WTC11 (cell line): Measurements from ENCODE around the gene TNIK.

Experiments
- FOXP1 ChIP-seq: sonication (generic); formaldehyde crosslinking; IDR thresholded peaks from 2 replicates; pipeline ENCODE4 v1.8.0; 2022; ENCODE audit warnings: missing genetic modification reagents, mild to moderate bottlenecking, moderate library complexity, borderline replicate concordance
- GABPB1 ChIP-seq: sonication (generic); formaldehyde crosslinking; IDR thresholded peaks from 2 replicates; pipeline ENCODE4 v1.8.1; 2023; ENCODE audit warnings: mild to moderate bottlenecking, missing genetic modification reagents
- NR3C1 ChIP-seq: sonication (generic); formaldehyde crosslinking; conservative IDR thresholded peaks from 2 replicates; pipeline ENCODE4 v1.8.1; 2023; ENCODE audit warnings: low read depth, mild to moderate bottlenecking, missing genetic modification reagents
- RORB ChIP-seq: fragments of 250-450 bp; sonication (Bioruptor Pico); IDR thresholded peaks from 2 replicates; pipeline ENCODE4 v1.9.0; 2021; ENCODE audit warnings: mild to moderate bottlenecking
- SP1 ChIP-seq: sonication (generic); formaldehyde crosslinking; conservative IDR thresholded peaks from 2 replicates; pipeline ENCODE4 v1.8.1; 2022; ENCODE audit warnings: missing genetic modification reagents
- TEAD4 ChIP-seq: sonication (generic); formaldehyde crosslinking; IDR thresholded peaks from 2 replicates; pipeline ENCODE4 v1.8.0; 2022; ENCODE audit warnings: mild to moderate bottlenecking, missing genetic modification reagents
- ZNF121 ChIP-seq: sonication (generic); formaldehyde crosslinking; IDR thresholded peaks from 2 replicates; pipeline ENCODE4 v1.8.0; 2023; ENCODE audit warnings: missing genetic modification reagents
- ZNF532 ChIP-seq: fragments of 250-450 bp; sonication (Bioruptor Pico); IDR thresholded peaks from 2 replicates; pipeline ENCODE4 v1.9.0; 2021; ENCODE audit warnings: mild to moderate bottlenecking, borderline replicate concordance
- TF ChIP-seq, protein P1 (sequence below): fragments of 200-600 bp; IDR thresholded peaks from 2 replicates; pipeline ENCODE4 v1.8.0; 2022; ENCODE audit warnings: antibody characterized with exemption
- TF ChIP-seq, protein P2 (sequence below): sonication (generic); formaldehyde crosslinking; IDR thresholded peaks from 2 replicates; pipeline ENCODE4 v1.8.1; 2022; ENCODE audit warnings: mild to moderate bottlenecking, moderate library complexity, missing genetic modification reagents
- TF ChIP-seq, protein P3 (sequence below): sonication (generic); formaldehyde crosslinking; IDR thresholded peaks from 2 replicates; pipeline ENCODE4 v1.8.1; 2023; ENCODE audit warnings: mild to moderate bottlenecking, missing genetic modification reagents, moderate library complexity

DNA sequence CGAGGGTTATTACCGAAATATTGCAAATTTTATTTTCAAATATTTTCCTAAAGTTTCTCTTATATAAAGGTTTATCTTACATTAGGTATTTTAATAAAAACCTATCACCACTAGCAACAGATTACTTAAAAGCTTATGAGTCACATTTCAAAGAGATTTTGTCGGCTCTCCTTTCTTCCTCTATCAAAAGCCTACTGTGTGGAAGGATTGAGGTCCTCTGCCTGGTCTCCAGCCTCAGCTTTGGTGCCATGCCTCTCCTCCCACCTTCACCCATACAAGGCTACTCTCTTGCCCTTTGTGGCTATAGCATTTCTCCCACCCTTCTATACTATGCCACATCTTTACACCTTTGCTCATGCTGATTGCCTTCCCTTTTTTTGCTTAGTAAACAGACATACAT is 199.3 kb downstream of the TNIK start:
- no peak for TF ChIP-seq FOXP1
- TF ChIP-seq, protein P1, sequence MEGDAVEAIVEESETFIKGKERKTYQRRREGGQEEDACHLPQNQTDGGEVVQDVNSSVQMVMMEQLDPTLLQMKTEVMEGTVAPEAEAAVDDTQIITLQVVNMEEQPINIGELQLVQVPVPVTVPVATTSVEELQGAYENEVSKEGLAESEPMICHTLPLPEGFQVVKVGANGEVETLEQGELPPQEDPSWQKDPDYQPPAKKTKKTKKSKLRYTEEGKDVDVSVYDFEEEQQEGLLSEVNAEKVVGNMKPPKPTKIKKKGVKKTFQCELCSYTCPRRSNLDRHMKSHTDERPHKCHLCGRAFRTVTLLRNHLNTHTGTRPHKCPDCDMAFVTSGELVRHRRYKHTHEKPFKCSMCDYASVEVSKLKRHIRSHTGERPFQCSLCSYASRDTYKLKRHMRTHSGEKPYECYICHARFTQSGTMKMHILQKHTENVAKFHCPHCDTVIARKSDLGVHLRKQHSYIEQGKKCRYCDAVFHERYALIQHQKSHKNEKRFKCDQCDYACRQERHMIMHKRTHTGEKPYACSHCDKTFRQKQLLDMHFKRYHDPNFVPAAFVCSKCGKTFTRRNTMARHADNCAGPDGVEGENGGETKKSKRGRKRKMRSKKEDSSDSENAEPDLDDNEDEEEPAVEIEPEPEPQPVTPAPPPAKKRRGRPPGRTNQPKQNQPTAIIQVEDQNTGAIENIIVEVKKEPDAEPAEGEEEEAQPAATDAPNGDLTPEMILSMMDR: no peak
- no peak for TF ChIP-seq ZNF532
- TF ChIP-seq RORB: no peak
- no peak for TF ChIP-seq NR3C1 (CRISPR knock-in tag)
- TF ChIP-seq SP1 (CRISPR knock-in tag): no peak
- no peak for TF ChIP-seq TEAD4
- TF ChIP-seq GABPB1 (CRISPR knock-in tag): no peak
- TF ChIP-seq, protein P2, sequence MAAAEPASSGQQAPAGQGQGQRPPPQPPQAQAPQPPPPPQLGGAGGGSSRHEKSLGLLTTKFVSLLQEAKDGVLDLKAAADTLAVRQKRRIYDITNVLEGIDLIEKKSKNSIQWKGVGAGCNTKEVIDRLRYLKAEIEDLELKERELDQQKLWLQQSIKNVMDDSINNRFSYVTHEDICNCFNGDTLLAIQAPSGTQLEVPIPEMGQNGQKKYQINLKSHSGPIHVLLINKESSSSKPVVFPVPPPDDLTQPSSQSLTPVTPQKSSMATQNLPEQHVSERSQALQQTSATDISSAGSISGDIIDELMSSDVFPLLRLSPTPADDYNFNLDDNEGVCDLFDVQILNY (CRISPR knock-in tag): no peak
- TF ChIP-seq ZNF121: no peak
- TF ChIP-seq, protein P3, sequence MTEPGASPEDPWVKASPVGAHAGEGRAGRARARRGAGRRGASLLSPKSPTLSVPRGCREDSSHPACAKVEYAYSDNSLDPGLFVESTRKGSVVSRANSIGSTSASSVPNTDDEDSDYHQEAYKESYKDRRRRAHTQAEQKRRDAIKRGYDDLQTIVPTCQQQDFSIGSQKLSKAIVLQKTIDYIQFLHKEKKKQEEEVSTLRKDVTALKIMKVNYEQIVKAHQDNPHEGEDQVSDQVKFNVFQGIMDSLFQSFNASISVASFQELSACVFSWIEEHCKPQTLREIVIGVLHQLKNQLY (CRISPR knock-in tag): no peak
